T-helper 9 cell (primary cell): Measurements from ENCODE around the gene XRCC4.
"Not testable (repeated sequence)": the region's sequence is repeated elsewhere in the genome, so short reads cannot be mapped to it uniquely, and the experiment has no call there.

Source experiments
- DNase-seq: peaks from one replicate; pipeline ENCODE4 v3.0.0-alpha.2; 2020

The XRCC4 gene

DNA sequence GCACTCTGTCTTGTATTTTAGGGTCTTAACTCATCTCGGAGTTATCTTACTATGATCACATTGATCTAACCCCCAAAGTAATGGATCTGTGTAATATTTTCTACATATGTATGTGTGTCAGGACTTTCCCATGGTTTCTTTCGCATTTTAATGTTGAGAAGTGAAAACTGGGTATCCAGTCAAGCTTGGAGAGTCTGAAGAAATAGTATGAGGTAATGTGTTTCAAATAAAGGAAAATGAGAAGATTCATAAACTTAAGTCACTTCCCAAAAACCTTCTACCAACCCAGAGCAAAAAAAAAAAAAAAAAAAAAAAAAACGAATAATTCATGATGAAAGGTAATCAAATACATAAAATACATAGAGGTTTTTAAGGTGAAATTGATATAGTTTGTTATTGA lies 206.4 kb downstream of the XRCC4 start:
- no peak for DNase-seq

DNA sequence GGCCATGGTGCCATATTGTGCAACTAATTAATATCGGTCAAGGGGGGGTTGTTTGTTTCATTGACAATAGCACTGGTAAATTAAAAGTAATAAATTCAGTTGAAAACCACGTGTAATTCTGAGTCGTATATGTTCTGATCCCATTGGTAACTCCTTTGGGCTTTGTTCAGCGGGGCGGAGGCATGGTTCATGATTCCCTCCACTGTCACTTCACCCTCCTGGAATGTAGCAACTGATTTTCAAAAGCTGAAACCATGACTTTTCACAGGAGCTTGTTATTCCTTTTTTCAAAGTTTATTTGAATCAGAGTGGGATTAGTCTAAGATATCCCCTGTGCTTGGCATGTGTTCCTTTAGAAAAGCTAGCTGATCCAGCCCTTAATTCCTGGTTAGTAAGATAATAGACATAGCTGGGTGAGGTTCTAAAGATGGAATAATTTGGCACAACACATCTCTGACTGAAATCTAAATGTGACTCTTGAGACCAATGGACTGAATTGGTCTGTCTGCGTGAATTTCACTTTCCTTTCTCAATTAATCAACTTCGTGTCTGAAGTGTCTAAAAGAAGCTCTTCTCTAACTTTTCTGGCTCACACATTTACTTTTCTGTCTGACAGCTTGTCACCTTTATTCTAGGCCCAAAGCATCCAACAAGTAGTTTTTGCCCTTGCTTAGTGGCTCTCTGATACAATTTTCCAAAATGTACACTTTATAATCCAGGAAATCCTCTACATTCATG lies 208.5 kb downstream of the XRCC4 start:
- no peak for DNase-seq

DNA sequence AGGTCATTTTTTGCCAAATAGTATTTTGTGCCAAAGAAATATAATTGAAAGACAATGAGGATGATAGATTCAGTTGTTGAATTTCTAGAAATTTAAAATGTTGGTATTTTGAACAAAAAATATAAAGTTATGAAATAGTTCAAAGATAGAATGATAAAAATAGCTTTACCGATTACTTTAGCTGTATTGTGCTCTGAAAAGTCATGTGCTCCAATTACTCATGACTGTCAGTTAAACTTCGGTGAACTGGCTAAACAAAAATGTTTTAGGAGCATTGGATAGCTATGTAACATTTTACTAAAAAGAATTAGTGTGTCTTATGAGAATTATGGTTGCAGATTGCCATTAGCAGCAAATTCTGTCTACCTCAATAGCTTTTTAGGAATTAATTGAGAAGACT lies 216.9 kb downstream of the XRCC4 start:
- DNase-seq: no peak

DNA sequence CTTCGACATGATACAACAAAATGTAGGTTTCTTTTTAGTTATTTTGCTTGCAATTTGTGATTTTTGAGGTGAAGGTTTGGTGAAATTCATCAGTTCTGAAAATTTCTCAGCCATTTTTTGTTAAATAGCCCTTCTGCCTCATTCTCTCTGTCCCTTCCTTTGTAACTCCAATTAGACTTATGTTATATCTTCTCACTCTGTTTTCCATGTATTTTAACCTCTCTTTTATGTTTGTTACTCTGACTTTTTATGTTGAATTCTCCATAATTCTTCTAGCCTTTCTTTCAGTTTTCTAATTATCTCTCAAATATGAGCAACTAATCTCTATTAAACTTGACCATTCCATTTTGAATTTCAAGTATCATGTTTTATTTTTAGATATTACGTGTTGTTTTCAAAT lies 222.0 kb downstream of the XRCC4 start:
- no peak for DNase-seq

DNA sequence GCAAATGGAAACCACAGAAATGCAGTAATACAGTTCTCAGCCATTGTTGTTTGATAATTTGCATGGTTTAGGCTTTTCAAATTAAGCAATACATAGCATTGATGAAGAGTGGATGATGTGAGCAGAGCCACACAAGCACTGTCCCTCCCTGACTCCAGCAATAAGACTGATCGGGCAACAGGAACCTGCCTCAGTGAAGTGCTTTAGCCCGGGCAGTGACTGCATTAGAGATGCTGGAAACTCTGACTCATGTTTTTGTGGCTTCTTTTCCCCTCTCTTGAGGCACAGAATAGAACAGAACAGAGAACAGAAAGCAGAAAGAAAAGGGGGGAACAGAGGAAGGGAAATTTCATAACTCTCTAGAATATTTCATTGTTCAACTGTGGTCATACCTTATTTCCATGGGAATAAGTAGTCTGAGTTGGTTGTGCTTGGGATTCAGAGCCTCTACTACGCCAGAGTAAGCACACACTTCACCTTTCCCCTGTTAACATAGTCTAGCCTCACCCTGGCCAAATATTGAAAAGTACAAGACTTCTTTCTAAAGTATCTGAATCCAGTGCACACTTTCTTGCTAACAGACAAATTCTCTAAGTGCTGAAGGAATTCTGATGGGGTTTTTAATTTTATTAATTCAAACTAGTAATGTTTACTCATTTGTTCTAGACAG lies 229.4 kb downstream of the XRCC4 start:
- no peak for DNase-seq

DNA sequence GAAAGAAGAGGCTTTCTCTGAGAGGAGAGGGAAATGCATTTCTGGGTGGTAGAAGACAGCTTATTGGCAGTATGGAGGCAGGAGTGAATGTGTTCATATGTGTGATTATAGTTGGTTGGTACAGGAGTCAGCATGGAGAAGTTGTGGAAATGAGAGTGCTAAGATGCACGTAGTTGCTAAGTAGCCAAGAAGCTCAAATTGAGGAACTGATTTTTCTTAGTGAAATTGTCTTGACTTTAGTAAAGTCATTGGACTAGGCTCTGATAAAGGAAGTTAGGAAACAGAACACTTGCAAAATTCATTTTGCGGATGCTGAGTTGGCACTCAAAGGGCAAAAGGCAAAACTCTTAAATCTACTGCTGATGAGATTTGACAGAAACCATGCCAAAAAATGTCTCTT lies 235.3 kb downstream of the XRCC4 start:
- DNase-seq: no peak

DNA sequence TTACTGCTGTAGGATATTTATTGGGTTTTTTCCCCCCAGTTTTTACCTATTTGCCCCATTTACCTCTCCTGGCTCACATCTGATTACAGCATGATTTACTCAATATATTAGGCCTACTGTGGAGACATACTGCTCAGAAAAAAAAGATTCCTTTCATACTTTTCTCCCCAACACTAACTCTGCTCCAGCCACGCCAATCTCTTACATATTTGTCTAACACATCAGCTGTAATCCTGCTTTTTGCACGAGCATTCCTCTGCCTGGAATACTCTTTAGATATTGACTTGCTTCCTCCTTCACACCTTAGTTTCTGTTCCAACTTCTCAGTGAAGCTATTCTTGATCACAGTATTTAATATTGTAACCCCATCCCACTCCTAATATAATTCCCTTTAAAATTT lies 236.1 kb downstream of the XRCC4 start:
- no peak for DNase-seq

DNA sequence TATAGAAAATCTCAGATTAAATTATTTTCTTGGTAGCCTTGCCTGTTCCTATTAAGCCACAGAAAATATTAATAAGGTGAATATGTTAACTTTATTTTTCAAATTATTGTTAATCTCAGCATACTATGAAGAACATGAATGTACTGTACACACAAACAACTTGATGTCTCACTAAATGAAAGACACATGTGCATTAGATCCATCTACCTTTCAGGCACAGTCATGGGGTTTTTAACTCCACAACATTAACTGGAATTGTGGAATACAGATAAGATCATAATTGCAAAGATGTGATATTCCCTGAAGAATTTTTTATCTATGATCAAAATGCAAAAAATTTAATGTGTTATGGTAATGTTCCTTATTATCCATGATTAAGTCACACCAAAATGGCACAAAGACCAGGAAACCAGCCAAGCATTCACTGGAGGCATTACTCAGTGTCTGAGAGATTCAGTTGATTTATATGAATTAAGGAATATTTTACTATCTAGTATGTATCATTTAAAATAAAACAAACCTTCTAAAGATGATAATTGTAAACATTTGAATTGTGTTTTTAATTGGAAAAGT lies 244.2 kb downstream of the XRCC4 start:
- no peak for DNase-seq

DNA sequence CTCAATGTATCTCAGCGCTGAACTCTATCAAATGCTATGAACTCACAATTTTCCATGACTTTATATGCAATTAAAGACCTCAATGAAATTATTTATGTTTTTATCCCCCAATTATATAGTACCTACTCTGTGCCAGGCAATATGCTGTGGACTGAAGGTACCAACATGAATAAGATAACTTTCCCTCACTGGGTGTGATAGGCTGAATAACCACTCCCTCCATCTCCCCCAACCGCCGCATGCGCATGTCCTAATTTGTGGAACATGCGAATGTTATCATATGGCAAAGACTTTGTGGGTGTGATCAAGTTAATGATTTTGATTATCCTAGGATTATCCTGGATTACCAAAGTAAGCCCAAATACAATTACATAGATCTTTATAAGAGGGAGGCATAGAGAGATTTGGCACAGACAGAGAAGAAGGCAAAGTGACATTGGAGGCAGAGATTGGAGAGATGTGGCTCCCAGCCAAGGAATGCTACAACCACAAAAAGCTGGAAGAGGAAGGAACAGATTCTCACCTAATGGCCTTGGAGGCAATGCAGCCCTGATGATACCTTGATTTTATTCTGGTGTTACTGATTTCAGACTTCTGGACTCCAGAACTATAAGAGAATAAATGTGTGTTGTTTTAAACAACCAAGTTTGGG lies 245.1 kb downstream of the XRCC4 start:
- no peak for DNase-seq

DNA sequence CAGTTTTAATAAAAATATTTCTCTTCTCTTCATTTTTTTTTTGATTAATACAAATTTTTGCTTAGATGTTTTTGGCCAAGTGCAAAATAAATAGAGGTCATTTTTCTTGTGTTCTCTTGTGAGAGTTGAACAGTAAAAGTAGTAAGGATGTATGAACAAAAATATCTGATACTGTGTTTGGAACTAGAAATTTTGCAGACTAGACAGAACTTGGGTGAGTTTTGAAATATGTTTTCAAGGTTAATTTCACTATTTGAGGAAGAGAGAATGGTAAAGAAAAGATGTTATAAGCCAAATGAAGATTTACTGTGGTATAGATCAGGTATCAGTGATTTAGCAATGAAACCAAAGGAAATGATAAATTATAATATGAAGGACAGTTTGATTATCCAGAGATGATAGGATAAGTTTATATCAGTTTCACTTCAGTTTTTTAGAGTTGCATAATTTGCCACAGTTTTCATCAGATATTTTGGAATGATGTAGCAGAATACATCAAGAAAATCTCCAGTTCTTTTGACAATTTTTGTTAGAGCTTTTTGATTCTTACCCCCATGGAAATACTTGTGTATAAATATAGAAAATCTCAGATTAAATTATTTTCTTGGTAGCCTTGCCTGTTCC lies 246.3 kb downstream of the XRCC4 start:
- DNase-seq: no peak

DNA sequence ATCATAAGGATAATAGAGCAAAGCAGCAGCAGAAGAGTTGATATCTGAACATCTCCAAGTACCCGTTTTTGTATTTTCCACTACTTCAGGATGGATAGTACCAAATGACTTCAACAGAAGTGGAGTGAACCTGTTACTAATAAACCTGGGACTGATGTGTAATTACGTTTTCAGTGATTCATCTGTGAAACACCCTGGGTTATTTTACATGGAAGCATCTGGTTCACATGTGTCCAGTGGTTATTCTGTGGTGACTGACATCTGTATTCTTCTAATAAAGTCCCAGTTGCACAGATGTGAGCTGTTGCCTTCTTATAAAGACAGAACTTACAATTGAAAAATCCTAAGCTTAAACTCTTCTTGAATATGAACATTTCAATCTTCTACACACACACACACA lies 254.5 kb downstream of the XRCC4 start:
- DNase-seq: no peak

DNA sequence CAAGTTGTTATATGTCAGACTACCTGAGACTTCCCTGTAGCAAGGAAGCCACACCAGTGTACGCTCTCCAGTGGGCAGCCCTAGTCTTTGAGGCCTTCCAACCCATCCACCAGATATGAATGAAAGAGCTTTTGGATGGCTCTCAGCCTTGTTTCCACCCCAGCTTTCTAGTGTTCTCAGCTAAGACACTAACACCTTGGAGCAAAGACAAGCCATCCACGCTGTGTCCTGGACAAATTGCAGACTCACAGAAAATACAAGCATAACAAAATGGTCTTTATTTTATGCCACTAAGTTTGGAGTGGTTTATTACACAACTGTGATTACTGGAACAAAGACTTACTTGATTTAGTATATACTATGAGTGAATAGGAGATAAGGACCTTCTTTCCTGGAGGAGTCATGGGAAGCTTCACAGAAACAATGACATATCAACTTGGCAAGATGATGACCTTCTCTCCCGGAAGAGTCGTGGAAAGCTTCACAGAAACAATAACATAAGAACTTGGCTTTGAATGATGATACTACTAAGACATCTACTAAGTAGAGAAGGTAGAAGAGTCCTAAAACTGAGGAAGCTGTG lies 260.2 kb downstream of the XRCC4 start:
- DNase-seq: no peak

DNA sequence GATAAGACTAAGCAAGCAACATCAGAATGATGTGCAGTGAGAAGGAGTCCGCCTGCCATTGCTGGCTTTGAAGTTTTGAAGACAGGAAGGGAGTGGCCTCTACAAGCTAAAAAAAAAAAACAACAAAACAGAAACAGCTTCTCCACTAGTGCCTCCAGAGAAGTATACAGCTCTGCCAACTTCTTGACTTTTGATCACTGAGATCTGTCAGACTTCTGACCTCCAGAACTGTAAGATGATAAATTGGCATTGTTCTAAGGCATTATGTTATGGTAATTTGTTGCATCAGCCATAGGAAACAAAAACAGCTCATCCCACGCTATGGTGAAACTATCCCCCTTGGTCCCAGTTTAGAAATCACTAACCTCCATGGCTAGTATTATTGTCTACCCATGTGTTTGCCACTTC lies 263.2 kb downstream of the XRCC4 start:
- no peak for DNase-seq

DNA sequence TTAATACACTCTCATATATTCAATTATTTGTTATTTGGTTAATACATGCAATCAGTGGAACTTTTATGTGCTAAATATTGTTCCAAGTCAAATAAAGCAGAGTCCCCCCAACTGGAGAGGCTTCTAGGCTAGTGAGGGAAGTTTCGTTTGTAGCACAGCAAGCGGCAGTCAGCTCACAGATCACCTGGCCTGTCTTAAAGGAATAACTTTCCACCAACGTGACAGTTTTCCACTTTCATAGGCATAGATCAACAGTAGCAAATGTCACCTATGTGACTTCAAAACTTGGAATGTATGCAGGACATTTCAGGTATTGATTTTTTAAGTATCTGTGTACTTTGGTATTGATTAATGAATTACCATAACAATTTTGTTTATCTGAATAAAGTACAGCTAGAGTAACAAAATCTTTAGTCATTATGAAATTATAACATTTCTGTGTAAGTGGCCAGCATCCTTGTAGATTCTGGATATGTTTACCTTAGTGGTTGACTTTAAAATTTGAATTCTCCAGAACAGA lies 264.5 kb downstream of the XRCC4 start:
- no peak for DNase-seq

DNA sequence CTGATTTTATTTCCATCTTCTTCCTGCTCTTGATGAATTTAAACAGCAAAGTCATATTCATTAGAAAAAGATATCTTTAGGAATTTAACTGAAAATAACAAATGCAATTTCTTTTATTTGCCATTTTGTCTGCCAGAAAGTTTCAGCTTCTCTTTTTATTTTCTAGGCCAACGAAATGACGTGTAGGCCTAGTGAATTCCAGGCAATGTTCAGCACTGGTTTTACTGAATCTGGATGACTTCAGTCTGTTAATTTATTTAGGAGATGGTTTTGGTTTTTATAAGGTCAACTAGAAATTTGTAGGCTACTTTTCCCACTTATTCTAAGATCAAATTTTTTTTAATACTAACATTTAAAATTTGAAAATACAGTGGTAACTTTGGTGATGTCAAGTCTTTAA lies 265.1 kb downstream of the XRCC4 start:
- DNase-seq: no peak

DNA sequence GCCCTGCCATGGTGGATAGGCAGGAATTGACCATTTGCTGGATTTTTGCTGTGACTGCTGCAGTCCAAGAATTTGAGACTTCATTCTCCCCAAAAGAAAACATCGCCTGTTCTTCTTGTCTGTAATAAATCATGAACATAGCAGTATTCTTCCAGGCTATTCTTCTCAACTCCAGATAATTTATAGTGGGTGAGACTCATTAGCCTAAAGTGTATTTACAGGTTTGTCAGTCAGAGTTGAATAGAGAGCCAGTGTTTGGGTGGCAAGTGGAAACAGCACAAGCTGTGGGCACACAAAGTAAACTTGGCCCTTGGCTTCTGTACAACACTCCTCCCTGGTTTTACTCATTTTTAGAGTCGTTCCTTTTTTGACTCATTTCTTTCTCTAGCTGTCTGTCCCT lies 266.0 kb downstream of the XRCC4 start:
- no peak for DNase-seq

DNA sequence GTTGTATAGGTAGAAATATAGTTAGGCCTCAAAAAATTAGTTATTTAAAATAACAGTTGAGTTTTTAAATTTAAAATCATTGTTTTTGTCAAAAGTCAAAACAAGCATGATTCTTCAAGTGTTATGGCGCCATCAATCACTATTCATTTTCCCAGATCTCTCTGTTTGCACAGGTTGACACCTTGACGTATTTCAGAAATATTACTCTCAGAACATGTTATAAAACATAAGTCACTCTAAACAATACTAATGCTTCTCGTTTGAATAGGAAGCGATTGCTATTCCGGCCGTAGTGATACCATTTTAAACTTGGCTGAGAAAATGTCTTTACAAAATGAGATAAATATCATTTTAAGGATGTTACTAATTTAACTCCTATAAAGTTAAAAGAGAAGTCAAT lies 268.1 kb downstream of the XRCC4 start:
- DNase-seq: no peak

DNA sequence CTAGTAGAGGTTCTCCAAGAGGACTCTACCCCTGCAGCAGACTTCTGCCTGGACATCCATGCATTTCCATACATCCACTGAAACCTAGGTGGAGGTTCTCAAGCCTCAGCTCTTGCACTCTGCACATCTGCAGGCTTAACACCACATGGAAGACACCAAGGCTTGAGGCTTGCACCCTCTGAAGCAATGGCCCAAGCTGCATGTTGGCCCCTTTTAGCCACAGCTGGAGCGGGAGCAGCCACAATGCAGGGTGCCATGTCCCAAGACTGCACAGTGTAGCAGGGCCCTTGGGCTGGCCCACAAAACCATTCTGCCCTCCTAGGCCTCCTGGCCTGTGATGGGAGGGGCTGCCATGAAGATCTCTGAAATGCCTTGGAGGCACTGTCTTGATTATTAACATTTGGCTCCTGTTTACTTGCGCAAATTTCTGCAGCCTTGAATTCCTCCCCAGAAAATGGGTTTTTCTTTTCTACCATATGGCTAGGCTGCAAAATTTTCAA lies 271.0 kb downstream of the XRCC4 start:
- DNase-seq: no peak

DNA sequence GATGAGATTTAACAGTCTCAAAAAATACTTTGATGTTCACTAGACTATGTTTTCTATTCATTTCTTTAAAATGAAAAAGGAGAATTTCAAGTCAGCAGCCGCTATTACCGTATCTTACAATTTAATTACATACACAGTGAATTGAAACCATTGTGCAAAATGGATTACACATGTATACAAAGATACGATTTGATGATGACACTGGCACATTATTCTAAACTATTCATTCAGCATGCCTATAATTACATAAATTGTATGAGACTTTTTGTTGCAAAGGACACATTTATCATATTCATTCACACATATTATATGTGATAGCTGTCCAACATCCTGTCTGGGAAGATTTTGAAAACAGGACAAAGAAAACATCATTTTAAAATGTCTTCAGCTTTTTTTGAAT lies 275.9 kb downstream of the XRCC4 start:
- no peak for DNase-seq

DNA sequence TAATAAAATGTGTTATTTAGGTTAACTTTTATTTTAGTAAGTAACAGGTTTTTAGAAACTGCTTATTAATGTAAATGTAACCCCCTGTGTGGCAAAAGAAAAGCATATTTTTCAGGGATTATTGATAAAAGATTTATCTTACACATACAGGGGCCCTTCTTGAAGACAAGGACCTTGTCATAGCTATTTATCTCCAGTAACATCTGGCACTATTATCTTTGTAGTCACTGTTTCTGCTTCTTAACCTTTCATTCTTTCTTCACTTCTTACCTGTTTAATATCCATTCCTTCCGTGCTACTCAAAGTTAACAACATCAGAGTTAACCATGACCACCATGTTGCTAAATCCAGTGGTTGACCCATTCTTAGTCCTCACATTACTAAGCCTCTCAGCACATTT lies 276.4 kb downstream of the XRCC4 start:
- no peak for DNase-seq

DNA sequence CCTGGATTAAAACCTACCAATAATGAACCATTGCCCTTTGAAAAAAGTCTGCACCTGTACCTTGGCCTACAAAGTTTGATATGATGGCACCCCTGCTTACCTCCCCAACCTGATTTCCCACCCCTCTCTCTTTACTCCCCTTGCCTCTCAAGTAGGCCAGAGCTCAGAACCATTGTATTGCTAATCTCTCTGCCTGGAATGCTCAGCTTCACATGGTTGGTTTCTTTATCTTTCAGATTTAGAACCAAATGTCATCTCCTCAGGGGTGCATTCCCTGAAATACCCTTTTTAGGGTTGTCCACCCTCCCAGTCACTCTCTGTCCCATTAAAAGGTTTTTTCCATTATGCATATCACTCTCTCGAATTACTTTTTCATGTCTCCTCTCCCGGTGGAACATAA lies 277.6 kb downstream of the XRCC4 start:
- no peak for DNase-seq

DNA sequence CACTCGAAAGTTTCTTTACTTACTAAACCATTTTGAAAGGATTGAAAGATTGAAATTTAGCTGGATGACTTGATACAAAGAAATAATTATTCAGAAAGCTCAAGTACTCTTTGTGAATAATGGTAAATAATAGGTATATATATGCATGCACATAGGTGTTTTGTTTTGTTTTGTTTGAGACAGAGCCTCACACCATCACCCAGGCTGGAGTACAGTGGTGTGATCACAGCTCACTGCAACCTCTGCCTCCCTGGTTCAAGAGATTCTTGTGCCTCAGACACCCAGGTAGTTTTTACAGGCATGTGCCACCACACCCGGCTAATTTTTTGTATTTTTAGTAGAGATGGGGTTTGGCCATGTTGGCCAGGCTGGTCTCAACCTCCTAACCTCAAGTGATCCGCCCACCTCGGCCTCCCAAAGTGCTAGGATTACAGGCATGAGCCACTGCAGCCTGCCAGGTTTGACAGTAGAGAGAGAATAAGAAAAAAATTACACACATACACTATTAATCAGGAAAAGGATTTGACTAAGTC lies 278.2 kb downstream of the XRCC4 start:
- DNase-seq: not testable (repeated sequence)
